HCT116 (cell line): Measurements from ENCODE around the gene NCOA1.

Experiments
- ATF3 ChIP-seq: IDR thresholded peaks from 2 replicates; pipeline ENCODE4 v1.6.1; 2012
- CTCF ChIP-seq, 3 experiments: fragments of 200-600 bp in 1 of 3; sonication (generic) in 1 of 3; IDR thresholded peaks in 2 of 3; conservative IDR thresholded peaks in 1 of 3; 2 replicates each; pipeline ENCODE4 v1.5.1; 2012 to 2017; ENCODE audit warnings: low read depth in 2 of 3, low read length in 2 of 3, antibody characterized with exemption in 1 of 3, borderline replicate concordance in 1 of 3, control low read depth in 1 of 3, mild to moderate bottlenecking in 1 of 3, mixed read lengths in 1 of 3, mixed run types in 1 of 3, moderate library complexity in 1 of 3; ENCODE audit not compliant: insufficient read depth in 1 of 3
- EZH2 ChIP-seq: fragments of 200-600 bp; sonication (generic); IDR thresholded peaks from 2 replicates; pipeline ENCODE4 v1.6.1; 2017; ENCODE audit warnings: antibody characterized with exemption, mixed run types
- EZH2phosphoT487 ChIP-seq: fragments of 200-600 bp; IDR thresholded peaks from 2 replicates; pipeline ENCODE4 v1.6.1; 2018; ENCODE audit warnings: antibody characterized with exemption, borderline replicate concordance
- MAX ChIP-seq: IDR thresholded peaks from 2 replicates; pipeline ENCODE4 v1.6.1; 2012
- POLR2A ChIP-seq: IDR thresholded peaks from 2 replicates; pipeline ENCODE4 v1.7.0; 2011; ENCODE audit warnings: borderline replicate concordance; ENCODE audit not compliant: insufficient read depth, insufficient read length; ENCODE audit errors: extremely low read depth
- POLR2AphosphoS5 ChIP-seq: IDR thresholded peaks from 2 replicates; pipeline ENCODE4 v1.6.1; 2011; ENCODE audit warnings: mild to moderate bottlenecking, low read depth, low read length, moderate library complexity
- RAD21 ChIP-seq: IDR thresholded peaks from 2 replicates; pipeline ENCODE4 v1.6.1; 2012; ENCODE audit warnings: low read depth, mild to moderate bottlenecking
- REST ChIP-seq: IDR thresholded peaks from 2 replicates; pipeline ENCODE4 v1.6.1; 2012; ENCODE audit warnings: low read depth
- SP1 ChIP-seq: IDR thresholded peaks from 2 replicates; pipeline ENCODE4 v1.6.1; 2012; ENCODE audit warnings: low read depth
- YY1 ChIP-seq: IDR thresholded peaks from 2 replicates; pipeline ENCODE4 v1.6.1; 2011; ENCODE audit warnings: low read length, low read depth, moderate library complexity, mild to moderate bottlenecking; ENCODE audit not compliant: insufficient replicate concordance; ENCODE audit errors: extremely low read depth
- ZBTB33 ChIP-seq: IDR thresholded peaks from 2 replicates; pipeline ENCODE4 v1.6.1; 2011; ENCODE audit warnings: mild to moderate bottlenecking, low read length, moderate library complexity; ENCODE audit not compliant: insufficient replicate concordance; ENCODE audit errors: extremely low read depth
- ZFX ChIP-seq: fragments of 450-650 bp; IDR thresholded peaks from 2 replicates; pipeline ENCODE4 v1.6.1; 2017
- ZNF274 ChIP-seq: fragments of 200-500 bp; sonication (Bioruptor generic); IDR thresholded peaks from 2 replicates; pipeline ENCODE4 v1.6.1; 2014; ENCODE audit warnings: mild to moderate bottlenecking, low read depth, low read length, inconsistent platforms

- TF ChIP-seq CTCF (IDR thresholded peaks at IDR 0.05 in 2 of 3, conservative IDR thresholded peaks at IDR 0.05 in 1 of 3; ENCODE audit: borderline replicate concordance in 1 of 3, insufficient read depth in 1 of 3, low read depth in 2 of 3, low read length in 2 of 3) (no peak), MAX (no peak), ATF3 (no peak), EZH2 (no peak), POLR2A (no peak), ZBTB33 (no peak), EZH2phosphoT487 (no peak), ZNF274 (no peak), SP1 (no peak), POLR2AphosphoS5 (no peak), ZFX (no peak), REST (no peak), YY1 (no peak), RAD21 (no peak)
These were observed 127.6 kb downstream of the NCOA1 start for GRCh38 chr2:24618680-24619079.
